Brain microvascular endothelial cell (primary cell): ENCODE data around the gene AP1S1.

Experiments
- DNase-seq: peaks from one replicate; pipeline ENCODE4 v3.0.0-alpha.2; 2020
- H3K27ac ChIP-seq: fragments of 250-450 bp; sonication (Bioruptor Pico); 2 replicates; pipeline ENCODE4 v1.5.1; 2020; ENCODE audit warnings: mild to moderate bottlenecking, moderate library complexity
- H3K27me3 ChIP-seq: fragments of 250-450 bp; sonication (Bioruptor Pico); replicated peaks from 2 replicates; pipeline ENCODE4 v1.5.1; 2020; ENCODE audit warnings: mild to moderate bottlenecking
- H3K36me3 ChIP-seq: fragments of 250-450 bp; sonication (Bioruptor Pico); replicated peaks from 2 replicates; pipeline ENCODE4 v1.5.1; 2020; ENCODE audit warnings: mild to moderate bottlenecking
- H3K4me3 ChIP-seq: 2 replicates; pipeline ENCODE4 v1.5.1; 2011; ENCODE audit warnings: low read depth, mild to moderate bottlenecking, control low read depth, low read length, moderate library complexity
- in situ Hi-C: cut with HindIII; loops from 2 replicates; pipeline ENCODE4 v1.10.0; 2017; ENCODE audit warnings: low sequenced_read_pairs, low pct_ligation_motif_present
- TF ChIP-seq, protein P1 (sequence below): IDR thresholded peaks from 2 replicates; pipeline ENCODE4 v1.5.1; 2011; ENCODE audit warnings: low read depth, mild to moderate bottlenecking, moderate library complexity, low read length, control low read depth, inconsistent platforms; ENCODE audit errors: missing control alignments

Gene AP1S1

DNA sequence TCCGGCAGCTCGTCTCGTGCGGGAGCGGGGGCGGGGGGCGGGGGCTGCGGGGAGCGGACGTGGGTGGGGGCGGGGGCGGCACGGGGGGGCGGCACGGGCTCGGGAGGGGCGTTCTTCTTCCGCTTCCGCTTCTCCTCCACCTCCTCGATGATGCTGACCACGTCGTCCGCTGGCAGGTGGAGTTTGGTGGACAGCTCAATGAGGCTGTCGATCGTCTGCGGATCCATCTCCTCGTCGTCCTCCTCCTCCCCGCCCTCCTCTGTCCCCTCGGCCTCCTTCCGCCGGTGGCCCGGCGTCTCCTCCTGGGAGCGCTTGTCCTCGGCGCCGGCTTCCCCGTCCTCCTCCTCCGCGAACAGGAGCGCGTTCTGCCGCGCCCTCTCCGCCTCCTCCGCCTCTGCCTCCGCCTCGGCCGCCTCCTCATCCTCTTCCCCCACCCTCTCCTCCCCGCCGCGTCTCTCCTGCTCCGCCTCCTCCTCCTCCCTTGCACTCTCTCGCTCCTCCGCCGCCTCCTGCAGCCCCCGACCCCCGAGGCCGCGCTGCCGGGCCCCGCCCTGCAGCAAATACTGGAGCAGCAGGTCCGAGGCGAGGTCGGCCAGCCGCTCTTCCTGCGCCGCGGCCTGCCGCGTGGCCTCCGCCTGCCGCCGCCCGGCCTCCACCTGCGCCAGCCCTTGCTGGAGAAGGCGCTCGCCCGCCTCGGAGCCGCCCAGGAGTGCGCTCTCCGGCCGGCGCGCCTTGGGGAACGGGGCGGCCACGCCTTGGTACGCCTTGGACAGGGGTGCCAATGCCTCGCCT is 9.2 kb downstream of the AP1S1 start:
- TF ChIP-seq, protein P1, sequence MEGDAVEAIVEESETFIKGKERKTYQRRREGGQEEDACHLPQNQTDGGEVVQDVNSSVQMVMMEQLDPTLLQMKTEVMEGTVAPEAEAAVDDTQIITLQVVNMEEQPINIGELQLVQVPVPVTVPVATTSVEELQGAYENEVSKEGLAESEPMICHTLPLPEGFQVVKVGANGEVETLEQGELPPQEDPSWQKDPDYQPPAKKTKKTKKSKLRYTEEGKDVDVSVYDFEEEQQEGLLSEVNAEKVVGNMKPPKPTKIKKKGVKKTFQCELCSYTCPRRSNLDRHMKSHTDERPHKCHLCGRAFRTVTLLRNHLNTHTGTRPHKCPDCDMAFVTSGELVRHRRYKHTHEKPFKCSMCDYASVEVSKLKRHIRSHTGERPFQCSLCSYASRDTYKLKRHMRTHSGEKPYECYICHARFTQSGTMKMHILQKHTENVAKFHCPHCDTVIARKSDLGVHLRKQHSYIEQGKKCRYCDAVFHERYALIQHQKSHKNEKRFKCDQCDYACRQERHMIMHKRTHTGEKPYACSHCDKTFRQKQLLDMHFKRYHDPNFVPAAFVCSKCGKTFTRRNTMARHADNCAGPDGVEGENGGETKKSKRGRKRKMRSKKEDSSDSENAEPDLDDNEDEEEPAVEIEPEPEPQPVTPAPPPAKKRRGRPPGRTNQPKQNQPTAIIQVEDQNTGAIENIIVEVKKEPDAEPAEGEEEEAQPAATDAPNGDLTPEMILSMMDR = no peak
- H3K27ac ChIP-seq = no peak overlapping the region
- in situ Hi-C loops = loop anchor here (25.0 kb wide), 1 partner anchor 124 kb away; no protein-coding TSS in a partner anchor
- no peak for DNase-seq
- H3K4me3 ChIP-seq = peak overlapping the region; percentile 24
- H3K36me3 ChIP-seq = peaks cover 16% of the 10 kb centered on the region
- H3K27me3 ChIP-seq = peaks cover 29% of the 10 kb centered on the region

DNA sequence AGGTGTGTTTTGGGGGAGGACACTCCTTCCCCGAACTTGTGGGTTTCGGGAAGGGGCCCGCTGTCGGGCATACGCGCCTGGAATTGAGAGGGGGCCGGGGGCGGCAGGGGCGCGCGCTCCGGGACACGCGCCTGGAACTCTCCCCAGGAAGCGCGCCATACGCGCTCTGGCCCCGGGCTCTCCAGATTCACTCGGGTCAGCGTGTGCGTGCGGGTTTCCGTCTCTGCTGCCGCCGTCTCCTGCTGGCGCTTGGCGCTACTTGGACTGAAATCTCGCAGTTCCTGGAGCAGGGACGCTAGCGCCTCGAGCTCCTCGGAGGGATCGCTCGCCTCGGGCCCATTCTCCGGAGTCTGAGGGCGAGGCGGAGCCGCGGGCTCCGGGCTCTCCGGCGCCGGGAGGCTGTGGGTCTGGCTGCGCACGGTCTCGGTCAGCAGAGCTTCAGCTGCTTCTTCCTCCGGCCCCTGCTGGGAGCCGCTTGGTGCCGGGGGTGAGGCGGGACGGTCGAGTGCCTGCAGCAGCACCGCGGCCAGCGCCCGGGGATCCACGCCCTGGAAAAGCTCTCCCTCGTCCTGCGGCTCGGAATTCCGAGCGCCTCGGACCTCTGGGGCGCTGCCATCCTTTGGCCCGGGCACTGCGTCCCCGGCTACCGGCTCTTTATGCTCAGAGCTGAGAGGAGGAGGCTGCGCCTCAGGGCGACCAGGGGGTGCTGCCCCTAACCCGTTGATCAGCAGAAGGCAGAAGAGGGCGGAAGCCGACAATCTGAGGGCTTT is 10.0 kb downstream of the AP1S1 start:
- no peak overlapping the region for H3K27ac ChIP-seq
- H3K27me3 ChIP-seq = peaks cover 29% of the 10 kb centered on the region
- in situ Hi-C loops = loop anchor here (25.0 kb wide), 1 partner anchor 123 kb away; no protein-coding TSS in a partner anchor
- no peak for DNase-seq
- TF ChIP-seq, protein P1 = no peak
- H3K4me3 ChIP-seq = no peak overlapping the region
- peaks cover 8% of the 10 kb centered on the region for H3K36me3 ChIP-seq

DNA sequence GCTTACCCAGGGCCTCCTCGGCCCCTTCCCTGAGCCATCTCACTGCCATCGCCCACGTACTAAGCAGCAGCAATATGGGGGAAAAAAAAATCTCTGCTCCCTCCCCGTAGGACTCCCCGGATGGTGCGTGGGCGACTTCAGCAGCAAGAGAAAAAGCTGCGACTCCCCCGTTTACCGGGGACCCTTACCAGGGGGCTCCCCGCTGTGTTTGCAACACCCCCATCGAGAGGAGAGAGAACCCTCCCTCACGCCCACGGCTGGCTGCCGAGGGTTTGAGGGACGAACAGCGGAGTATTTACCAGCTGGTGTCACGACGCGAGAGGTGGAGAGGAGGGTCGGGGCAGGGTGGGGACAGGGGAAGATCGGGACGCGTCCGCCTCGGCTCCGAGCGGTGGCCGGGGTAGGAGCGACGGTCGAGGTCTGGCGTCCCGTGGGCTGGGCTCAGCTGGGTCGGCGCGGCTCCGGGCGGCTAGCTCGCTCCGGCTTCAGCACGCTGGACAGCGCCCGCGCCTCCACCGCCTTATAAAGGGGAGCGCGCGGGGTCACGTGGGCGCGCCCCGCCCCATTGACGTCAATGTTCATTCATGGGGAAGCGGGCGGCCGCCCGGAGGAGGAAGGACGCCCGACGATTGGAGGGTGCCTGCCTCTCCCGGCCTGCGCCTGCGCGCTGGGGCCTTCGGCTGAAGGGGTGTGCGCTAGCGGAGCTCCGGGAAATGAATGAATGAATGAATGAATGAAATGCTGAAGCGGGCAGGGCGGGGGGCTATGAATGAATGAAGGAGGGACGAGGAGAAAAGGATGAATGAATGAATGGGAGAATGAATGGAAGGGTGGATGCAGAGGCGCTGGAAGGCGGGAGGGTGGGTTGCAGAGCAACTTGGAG is 11.0 kb downstream of the AP1S1 start, which contains the start of gene VGF:
TSS of gene VGF (minus strand) at position 495 of the 883 bp plus-strand sequence. CDS start 726 bp downstream, outside the sequence.
- peaks cover 36% of the 10 kb centered on the region for H3K27me3 ChIP-seq
- peak; percentile 88 for DNase-seq

DNA sequence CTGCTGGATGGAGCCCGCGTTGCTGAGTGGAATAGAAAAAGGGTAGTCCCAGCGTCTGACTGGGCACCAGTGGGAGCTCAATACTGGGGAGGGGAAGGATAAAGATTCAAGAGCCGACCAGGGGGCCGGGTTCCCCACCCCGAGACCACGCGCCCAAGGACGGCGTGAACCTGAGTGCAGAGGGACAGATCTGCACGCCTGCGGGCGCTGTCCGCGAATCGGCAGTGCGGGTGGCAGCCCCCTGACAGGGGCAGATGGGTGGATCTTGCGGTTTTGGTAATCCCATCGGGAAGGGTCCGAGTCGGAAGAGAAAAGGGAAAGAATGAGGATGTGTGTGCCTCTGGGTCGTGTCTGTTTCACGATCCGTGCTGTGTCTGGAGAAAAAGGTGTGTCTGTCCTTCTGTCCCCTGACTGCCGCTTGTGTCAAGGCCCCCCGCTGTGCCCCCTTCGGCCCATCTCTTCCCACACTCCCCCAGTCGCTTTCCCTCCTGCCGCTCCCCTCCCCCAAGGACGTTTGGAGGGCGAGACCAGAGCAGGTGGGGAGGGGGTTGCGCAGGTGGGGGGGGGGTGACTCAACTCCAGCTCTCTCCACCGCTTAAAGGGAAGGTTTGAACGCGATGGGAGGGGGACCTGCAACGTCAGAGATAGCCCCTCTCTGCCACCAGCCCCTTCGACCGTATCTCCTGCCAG is 11.8 kb downstream of the AP1S1 start:
- in situ Hi-C loops = loop anchor here (25.0 kb wide), 1 partner anchor 121 kb away; no protein-coding TSS in a partner anchor
- Histone ChIP-seq H3K36me3 (no peaks in the 10 kb centered on the region), H3K27me3 (peaks cover 44% of the 10 kb centered on the region), H3K27ac (no peak overlapping the region), H3K4me3 (peak overlapping the region; percentile 43)
- TF ChIP-seq, protein P1 = no peak
- DNase-seq = no peak

More for the DNA sequence above, 11.0 kb downstream of the AP1S1 start, which contains the start of gene VGF:
- TF ChIP-seq, protein P1 = no peak
- in situ Hi-C loops = loop anchor here (25.0 kb wide), 1 partner anchor 122 kb away; no protein-coding TSS in a partner anchor
- no peak within 1 kb of the TSS for H3K27ac ChIP-seq
- peaks cover under 1% of the 10 kb centered on the region for H3K36me3 ChIP-seq
- peak within 1 kb of the TSS; percentile 43 for H3K4me3 ChIP-seq

DNA sequence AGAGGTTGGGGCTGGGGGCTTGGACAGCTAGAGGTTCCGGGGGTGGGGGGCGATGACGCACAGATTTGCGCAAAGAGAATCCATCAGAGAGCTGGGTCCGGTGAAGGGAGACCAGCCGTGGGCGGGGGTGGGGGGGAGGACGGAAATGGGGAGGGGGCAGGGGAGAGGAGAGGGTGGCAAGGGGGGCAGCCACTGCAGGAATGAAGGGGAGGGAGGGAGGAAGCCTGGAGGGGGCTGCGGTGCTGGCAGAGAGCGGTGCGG is 12.3 kb downstream of the AP1S1 start:
- H3K36me3 ChIP-seq = no peaks in the 10 kb centered on the region
- peaks cover 48% of the 10 kb centered on the region for H3K27me3 ChIP-seq
- DNase-seq = no peak
- TF ChIP-seq, protein P1 = no peak
- no peak overlapping the region for H3K4me3 ChIP-seq
- in situ Hi-C loops = loop anchor here (25.0 kb wide), 1 partner anchor 121 kb away; no protein-coding TSS in a partner anchor
- no peak overlapping the region for H3K27ac ChIP-seq
